HepG2 (cell line): ENCODE results near the gene QSOX2. TPM values are rescaled to one million over a fixed set of nuclear protein-coding genes. Genes with fewer than 3 reads are reported as not detected.

Experiments
- ATAC-seq: fragments of 200-7000 bp; cut with Tn5 transposase; 3 replicates; pipeline ENCODE4 v1.9.1; 2020; ENCODE audit warnings: mild to moderate bottlenecking, moderate library complexity
- BruUV-seq: library from RNA; stranded (reverse); fragments of 400-500 nt; replicated peaks from 2 replicates; lab custom pipeline; 2021; lab: Mats Ljungman, UMichigan
- CTCF ChIA-PET: fragments of 300-600 bp; formaldehyde crosslinking; extraction: SDS; loops from one replicate; lab custom pipeline; 2021; ENCODE audit warnings: low total read pairs, inconsistent platforms, low intra/inter-chr PET ratio; lab: Yijun Ruan, JAX
- POLR2A ChIA-PET: fragments of 350-600 bp; sonication (Branson Sonifier 250); formaldehyde crosslinking; loops from one replicate; lab custom pipeline; 2020; ENCODE audit warnings: antibody characterized with exemption, inconsistent platforms; lab: Yijun Ruan, JAX
- DNase-seq: peaks from one replicate; pipeline ENCODE4 v3.0.0-alpha.2; 2015; ENCODE audit warnings: low spot score
- FAIRE-seq: peaks from 3 replicates; lab custom pipeline; 2011; peaks lifted over from hg19 to GRCh38; lab: Jason Lieb, UNC
- H2AFZ ChIP-seq: one replicate; pipeline ENCODE4 v1.6.1; 2011; ENCODE audit warnings: low read length, inconsistent platforms
- H3K27ac ChIP-seq: fragments of 300-600 bp; 3 replicates; pipeline ENCODE4 v1.8.0; 2011; ENCODE audit warnings: mixed run types, mild to moderate bottlenecking, mixed read lengths, low read length, inconsistent platforms; ENCODE audit not compliant: insufficient read depth; ENCODE audit errors: extremely low read length
- H3K27me3 ChIP-seq, 2 experiments: fragments of 200-600 bp in 1 of 2; 2 replicates in 1 of 2; 3 replicates in 1 of 2; pipeline versions ENCODE4 v1.6.0 to v1.8.0; 2011; ENCODE audit warnings: low read length in 2 of 2, mild to moderate bottlenecking in 2 of 2, moderate library complexity in 2 of 2, inconsistent platforms in 1 of 2; ENCODE audit not compliant: insufficient read depth in 2 of 2, control insufficient read depth in 1 of 2
- H3K36me3 ChIP-seq, 2 experiments: fragments of 200-600 bp in 1 of 2; replicated peaks in 1 of 2; 2 replicates in 1 of 2; 3 replicates in 1 of 2; pipeline versions ENCODE4 v1.5.1 to v1.8.0; 2011; ENCODE audit warnings: low read length in 2 of 2, inconsistent platforms in 1 of 2; ENCODE audit not compliant: insufficient read depth in 2 of 2, control insufficient read depth in 1 of 2
- H3K4me1 ChIP-seq: 2 replicates; pipeline ENCODE4 v1.5.1; 2012; ENCODE audit warnings: low read length, inconsistent platforms; ENCODE audit not compliant: insufficient read depth
- H3K4me2 ChIP-seq: 2 replicates; pipeline ENCODE4 v1.6.0; 2011; ENCODE audit warnings: low read depth, low read length, inconsistent platforms
- H3K4me3 ChIP-seq, 3 experiments: fragments of 200-600 bp in 1 of 3; sonication (generic), shearing (Covaris generic) in 1 of 3; replicated peaks in 1 of 3; 2 replicates each; pipeline ENCODE4 v1.5.1; 2011 to 2016; ENCODE audit warnings: low read length in 3 of 3, inconsistent platforms in 2 of 3, low read depth in 2 of 3, mild to moderate bottlenecking in 2 of 3, control low read depth in 1 of 3, mixed read lengths in 1 of 3; ENCODE audit not compliant: insufficient read depth in 1 of 3
- H3K79me2 ChIP-seq: one replicate; pipeline ENCODE4 v1.6.1; 2011; ENCODE audit warnings: low read length, inconsistent platforms; ENCODE audit not compliant: insufficient read depth
- H3K9ac ChIP-seq: 2 replicates; pipeline ENCODE4 v1.6.0; 2011; ENCODE audit warnings: mild to moderate bottlenecking, low read depth, low read length, inconsistent platforms; ENCODE audit not compliant: insufficient read depth
- H3K9me3 ChIP-seq: 2 replicates; pipeline ENCODE4 v1.5.1; 2012; ENCODE audit warnings: mild to moderate bottlenecking, low read length
- H4K20me1 ChIP-seq: 2 replicates; pipeline ENCODE4 v1.6.0; 2011; ENCODE audit warnings: inconsistent platforms, mild to moderate bottlenecking, low read length, moderate library complexity; ENCODE audit not compliant: insufficient read depth
- BCL6 ChIP-seq: IDR thresholded peaks from 2 replicates; pipeline ENCODE4 v1.6.1; 2016; ENCODE audit warnings: missing genetic modification reagents, missing compliant biosample characterization
- BRD4 ChIP-seq: sonication (generic); formaldehyde crosslinking; IDR thresholded peaks from 2 replicates; pipeline ENCODE4 v1.4.0; 2020; ENCODE audit warnings: missing genetic modification reagents
- GTF3A ChIP-seq: sonication (generic); formaldehyde crosslinking; conservative IDR thresholded peaks from 2 replicates; pipeline ENCODE4 v1.4.0; 2020; ENCODE audit warnings: mild to moderate bottlenecking, missing genetic modification reagents
- MTF2 ChIP-seq: sonication (generic); formaldehyde crosslinking; IDR thresholded peaks from 2 replicates; pipeline ENCODE4 v1.5.0; 2020; ENCODE audit warnings: missing genetic modification reagents, borderline replicate concordance
- ONECUT2 ChIP-seq: sonication (generic); formaldehyde crosslinking; IDR thresholded peaks from 2 replicates; pipeline ENCODE4 v1.4.0; 2020; ENCODE audit warnings: missing genetic modification reagents
- SMARCC2 ChIP-seq: fragments of 450-650 bp; IDR thresholded peaks from 2 replicates; pipeline ENCODE4 v1.6.1; 2017; ENCODE audit warnings: antibody characterized with exemption, mild to moderate bottlenecking
- ZBTB39 ChIP-seq: sonication (generic); formaldehyde crosslinking; IDR thresholded peaks from 2 replicates; pipeline ENCODE4 v1.5.0; 2020; ENCODE audit warnings: missing genetic modification reagents
- ZNF180 ChIP-seq: sonication (generic); formaldehyde crosslinking; IDR thresholded peaks from 2 replicates; pipeline ENCODE4 v1.4.0; 2020; ENCODE audit warnings: low read depth, missing genetic modification reagents, borderline replicate concordance
- WGBS: methylation state at CpG from one replicate; pipeline ENCODE4 v1.1.6; 2017; ENCODE audit warnings: low lambda C conversion rate; 5-methylcytosine and 5-hydroxymethylcytosine counted together
- in situ Hi-C: cut with HindIII; loops from 2 replicates; pipeline ENCODE4 v1.10.0; 2017; ENCODE audit warnings: low pct_unique_long_range_greater_than_20kb; ENCODE audit not compliant: extremely low pct_ligation_motif_present
- intact Hi-C: fragments of 100-400 bp; cut with micrococcal nuclease; formaldehyde crosslinking; loops from one replicate; pipeline ENCODE4 v1.10.0; 2022; ENCODE audit not compliant: unreplicated experiment
- polyA plus RNA-seq, 8 experiments: library from polyadenylated mRNA; depleted of rRNA in 3 of 8; stranded (reverse) in 7 of 8; unstranded in 1 of 8; fragments of >200 nt; fragmentation: Illumina TruSeq in 4 of 8; extraction: Trizol in 4 of 8; gene quantifications; 2 replicates each; pipeline versions ENCODE4 v1.2.1 to v1.2.3, GENCODE V29; 2011 to 2016; ENCODE audit warnings: low read depth in 4 of 8, missing spikeins in 1 of 8, mixed read lengths in 1 of 8; ENCODE audit not compliant: insufficient read depth in 1 of 8
- total RNA-seq, 5 experiments: library from RNA; depleted of rRNA; stranded (reverse); fragments of >200 nt; fragmentation: Illumina TruSeq; extraction: Trizol; gene quantifications; 2 replicates each; pipeline ENCODE4 v1.2.3, GENCODE V29; 2016; ENCODE audit warnings: low read depth in 1 of 5
- TF ChIP-seq, protein P1 (sequence below), 2 experiments: IDR thresholded peaks; 2 replicates each; pipeline ENCODE4 v1.6.1; 2011 to 2012; ENCODE audit warnings: low read length in 2 of 2, borderline replicate concordance in 1 of 2, low read depth in 1 of 2, mild to moderate bottlenecking in 1 of 2, moderate library complexity in 1 of 2
- TF ChIP-seq, protein P2 (sequence below): IDR thresholded peaks from 2 replicates; pipeline ENCODE4 v1.6.1; 2018; ENCODE audit warnings: missing genetic modification reagents, mild to moderate bottlenecking, missing compliant biosample characterization

Gene QSOX2
- total and polyA plus RNA-seq, 2 of the 13 experiments (the other 11 are each of a cell fraction or from before 2014, with no cell fraction given): 27.1 to 42.1 TPM

DNA sequence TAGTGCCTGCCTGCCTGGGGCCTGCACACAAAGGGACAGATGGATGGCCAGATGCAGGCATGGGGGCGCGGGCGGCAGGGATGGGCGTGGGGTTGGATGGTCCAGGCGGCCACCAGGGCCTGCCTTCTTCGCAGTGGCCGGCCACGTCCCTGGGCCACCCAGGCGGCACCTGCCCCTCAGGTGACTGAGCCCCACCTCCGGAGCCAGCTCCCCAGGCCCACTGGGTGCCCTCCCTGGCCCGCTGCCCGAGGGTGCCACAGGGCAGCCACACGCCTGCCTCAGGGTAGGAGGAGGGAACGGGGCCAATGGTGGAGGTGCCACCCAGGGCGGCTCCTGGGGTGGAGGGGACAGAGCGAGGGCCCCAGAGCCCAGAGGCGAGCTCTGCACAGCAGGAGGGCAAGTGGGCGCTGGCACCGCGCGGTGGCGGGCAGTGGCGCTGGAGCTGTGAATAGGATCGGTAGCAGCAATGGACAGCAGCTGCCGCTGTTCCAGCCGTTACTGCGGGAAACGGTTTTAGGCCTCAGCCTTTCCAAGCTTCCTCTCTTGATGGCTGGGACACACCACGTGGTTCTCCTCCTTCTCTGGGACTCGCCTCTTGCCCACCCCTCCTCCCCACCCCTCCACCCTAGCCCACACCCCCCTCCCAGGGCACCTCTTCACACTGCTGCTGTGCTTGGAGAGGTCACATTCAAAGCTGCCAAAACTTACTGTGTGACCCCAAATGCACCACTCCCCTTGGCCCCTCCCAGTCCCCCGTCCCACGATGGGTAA lies 59.8 kb downstream of the QSOX2 start:
- in situ Hi-C loops (no loop called here), intact Hi-C loops (no loop called here)
- Histone ChIP-seq H3K27me3 (peaks cover 7 to 52% of the 10 kb centered on the region in 2 experiments; a peak in 4 of 5 replicates), H3K4me3 (no peak overlapping the region), H2AFZ (no peak overlapping the region), H3K4me1 (no peaks in the 10 kb centered on the region), H3K4me2 (no peak overlapping the region), H3K9me3 (no peaks in the 10 kb centered on the region), H3K79me2 (no peaks in the 10 kb centered on the region), H3K36me3 (no peaks in the 10 kb centered on the region), H3K27ac (no peak overlapping the region), H3K9ac (no peak overlapping the region), H4K20me1 (no peaks in the 10 kb centered on the region)
- ChIA-PET POLR2A (no interaction called here), CTCF (no interaction called here)
- BruUV-seq: no TSS peak
- no peak for ATAC-seq
- TF ChIP-seq GTF3A (CRISPR knock-in tag) (no peak), SMARCC2 (no peak), BRD4 (no peak), MTF2 (CRISPR knock-in tag) (no peak), ZNF180 (no peak)
- no peak for DNase-seq
- no peak for FAIRE-seq
- WGBS: 7% methylated on average over 3 of the region's 32 CpGs

DNA sequence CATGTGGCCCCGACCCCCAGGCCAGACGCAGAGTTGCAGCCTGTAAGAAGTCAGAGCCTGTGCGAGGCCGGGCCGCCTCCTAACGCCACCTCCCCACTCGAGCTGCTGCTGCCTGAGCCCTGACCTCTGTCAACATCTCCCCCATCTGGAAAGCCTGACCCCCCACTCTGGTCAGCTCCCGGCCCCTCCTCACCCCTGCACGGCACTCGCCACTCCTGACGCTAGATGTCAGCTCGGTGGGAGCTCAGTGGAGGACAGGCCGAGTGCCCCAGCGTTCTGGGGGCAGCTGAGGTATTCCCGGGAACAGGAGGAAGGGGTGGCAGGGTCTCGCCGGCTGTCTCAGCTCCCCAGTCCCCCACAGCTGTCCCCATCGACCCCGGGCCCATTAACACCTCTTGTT lies 60.5 kb downstream of the QSOX2 start:
- no peaks in the 10 kb centered on the region for H3K9me3 ChIP-seq
- BruUV-seq: no TSS peak
- FAIRE-seq (no peak), ATAC-seq (no peak), DNase-seq (no peak)
- H3K27me3 ChIP-seq: peaks cover 6 to 50% of the 10 kb centered on the region in 2 experiments; a peak in 4 of 5 replicates
- intact Hi-C loops (no loop called here), in situ Hi-C loops (no loop called here)
- no peak overlapping the region for H3K4me2 ChIP-seq
- no peaks in the 10 kb centered on the region for H4K20me1 ChIP-seq
- H2AFZ ChIP-seq: no peak overlapping the region
- H3K27ac ChIP-seq: no peak overlapping the region
- no peaks in the 10 kb centered on the region for H3K79me2 ChIP-seq
- CTCF ChIA-PET: no interaction called here
- 26% methylated on average over 13 of the region's 19 CpGs for WGBS
- H3K4me1 ChIP-seq: no peaks in the 10 kb centered on the region
- H3K36me3 ChIP-seq: no peaks in the 10 kb centered on the region
- POLR2A ChIA-PET: no interaction called here
- H3K9ac ChIP-seq: no peak overlapping the region
- no peak overlapping the region for H3K4me3 ChIP-seq
- TF ChIP-seq ONECUT2 (CRISPR knock-in tag) (no peak), ZBTB39 (no peak), BCL6 (CRISPR knock-in tag) (no peak)
- TF ChIP-seq, protein P1, sequence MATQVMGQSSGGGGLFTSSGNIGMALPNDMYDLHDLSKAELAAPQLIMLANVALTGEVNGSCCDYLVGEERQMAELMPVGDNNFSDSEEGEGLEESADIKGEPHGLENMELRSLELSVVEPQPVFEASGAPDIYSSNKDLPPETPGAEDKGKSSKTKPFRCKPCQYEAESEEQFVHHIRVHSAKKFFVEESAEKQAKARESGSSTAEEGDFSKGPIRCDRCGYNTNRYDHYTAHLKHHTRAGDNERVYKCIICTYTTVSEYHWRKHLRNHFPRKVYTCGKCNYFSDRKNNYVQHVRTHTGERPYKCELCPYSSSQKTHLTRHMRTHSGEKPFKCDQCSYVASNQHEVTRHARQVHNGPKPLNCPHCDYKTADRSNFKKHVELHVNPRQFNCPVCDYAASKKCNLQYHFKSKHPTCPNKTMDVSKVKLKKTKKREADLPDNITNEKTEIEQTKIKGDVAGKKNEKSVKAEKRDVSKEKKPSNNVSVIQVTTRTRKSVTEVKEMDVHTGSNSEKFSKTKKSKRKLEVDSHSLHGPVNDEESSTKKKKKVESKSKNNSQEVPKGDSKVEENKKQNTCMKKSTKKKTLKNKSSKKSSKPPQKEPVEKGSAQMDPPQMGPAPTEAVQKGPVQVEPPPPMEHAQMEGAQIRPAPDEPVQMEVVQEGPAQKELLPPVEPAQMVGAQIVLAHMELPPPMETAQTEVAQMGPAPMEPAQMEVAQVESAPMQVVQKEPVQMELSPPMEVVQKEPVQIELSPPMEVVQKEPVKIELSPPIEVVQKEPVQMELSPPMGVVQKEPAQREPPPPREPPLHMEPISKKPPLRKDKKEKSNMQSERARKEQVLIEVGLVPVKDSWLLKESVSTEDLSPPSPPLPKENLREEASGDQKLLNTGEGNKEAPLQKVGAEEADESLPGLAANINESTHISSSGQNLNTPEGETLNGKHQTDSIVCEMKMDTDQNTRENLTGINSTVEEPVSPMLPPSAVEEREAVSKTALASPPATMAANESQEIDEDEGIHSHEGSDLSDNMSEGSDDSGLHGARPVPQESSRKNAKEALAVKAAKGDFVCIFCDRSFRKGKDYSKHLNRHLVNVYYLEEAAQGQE (IDR thresholded peaks at IDR 0.05; ENCODE audit: borderline replicate concordance in 1 of 2, low read depth in 1 of 2, low read length in 2 of 2): no peak
- TF ChIP-seq, protein P2, sequence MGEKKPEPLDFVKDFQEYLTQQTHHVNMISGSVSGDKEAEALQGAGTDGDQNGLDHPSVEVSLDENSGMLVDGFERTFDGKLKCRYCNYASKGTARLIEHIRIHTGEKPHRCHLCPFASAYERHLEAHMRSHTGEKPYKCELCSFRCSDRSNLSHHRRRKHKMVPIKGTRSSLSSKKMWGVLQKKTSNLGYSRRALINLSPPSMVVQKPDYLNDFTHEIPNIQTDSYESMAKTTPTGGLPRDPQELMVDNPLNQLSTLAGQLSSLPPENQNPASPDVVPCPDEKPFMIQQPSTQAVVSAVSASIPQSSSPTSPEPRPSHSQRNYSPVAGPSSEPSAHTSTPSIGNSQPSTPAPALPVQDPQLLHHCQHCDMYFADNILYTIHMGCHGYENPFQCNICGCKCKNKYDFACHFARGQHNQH (CRISPR knock-in tag): no peak
